Thymus (tissue), 14 donors: ENCODE results near the gene MYCT1. TPM values are rescaled to one million over a fixed set of nuclear protein-coding genes. Genes with fewer than 3 reads are reported as not detected.

Source experiments
- DNase-seq, 9 donors: peaks; one replicate each; pipeline ENCODE4 v3.0.0-alpha.2; 2013; ENCODE audit warnings: low spot score in 9 of 9, low read depth in 6 of 9, missing footprints in 1 of 9
- H3K27ac ChIP-seq, 2 donors: one replicate each; pipeline ENCODE4 v1.5.1; 2013; ENCODE audit warnings: control low read depth in 1 of 2, low read depth in 1 of 2, low read length in 1 of 2, mild to moderate bottlenecking in 1 of 2, moderate library complexity in 1 of 2
- H3K27me3 ChIP-seq, 2 donors: one replicate each; pipeline ENCODE4 v1.5.1; 2013; ENCODE audit warnings: low read length in 1 of 2; ENCODE audit not compliant: control insufficient read depth in 2 of 2, insufficient read depth in 1 of 2
- H3K36me3 ChIP-seq, 2 donors: one replicate each; pipeline ENCODE4 v1.5.1; 2013; ENCODE audit warnings: low read length in 1 of 2, mild to moderate bottlenecking in 1 of 2, moderate library complexity in 1 of 2; ENCODE audit not compliant: control insufficient read depth in 2 of 2, insufficient read depth in 2 of 2
- H3K4me1 ChIP-seq, 2 donors: one replicate each; pipeline ENCODE4 v1.5.1; 2013; ENCODE audit warnings: low read length in 2 of 2; ENCODE audit not compliant: control insufficient read depth in 2 of 2, insufficient read depth in 2 of 2
- H3K4me3 ChIP-seq, 2 donors: one replicate each; pipeline ENCODE4 v1.5.1; 2013; ENCODE audit warnings: low read length in 2 of 2, control low read depth in 1 of 2, mild to moderate bottlenecking in 1 of 2
- H3K9me3 ChIP-seq, 2 donors: one replicate each; pipeline ENCODE4 v1.5.1; 2013; ENCODE audit warnings: low read length in 1 of 2, mild to moderate bottlenecking in 1 of 2; ENCODE audit not compliant: control insufficient read depth in 2 of 2, insufficient read depth in 1 of 2
- WGBS: extraction: QIAGEN DNeasy Blood & Tissue Kit; methylation state at CpG from one replicate; pipeline ENCODE4 v1.1.7; 2013; 5-methylcytosine and 5-hydroxymethylcytosine counted together
- long read RNA-seq, 10 donors: transcript quantifications; one replicate each; lab custom pipeline, GENCODE V29; 2026
- polyA plus RNA-seq: library from polyadenylated mRNA; stranded (reverse); fragments of 200-250 nt; gene quantifications from one replicate; pipeline ENCODE4 v1.2.3, GENCODE V29; 2013
- total RNA-seq: library from RNA; stranded (reverse); fragments of 120-200 nt; gene quantifications from one replicate; pipeline ENCODE4 v1.2.4, GENCODE V29; 2013
- donor health status: healthy.

Gene MYCT1, protein sequence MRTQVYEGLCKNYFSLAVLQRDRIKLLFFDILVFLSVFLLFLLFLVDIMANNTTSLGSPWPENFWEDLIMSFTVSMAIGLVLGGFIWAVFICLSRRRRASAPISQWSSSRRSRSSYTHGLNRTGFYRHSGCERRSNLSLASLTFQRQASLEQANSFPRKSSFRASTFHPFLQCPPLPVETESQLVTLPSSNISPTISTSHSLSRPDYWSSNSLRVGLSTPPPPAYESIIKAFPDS
- total RNA-seq (3.5 TPM), polyA plus RNA-seq (4.1 TPM)
- long read RNA-seq, donor 1, result 0 reads
- long read RNA-seq, donor 2, result 0 reads
- long read RNA-seq, donor 3, partial matches to known transcripts, result 0 of 3 reads
- long read RNA-seq, donor 3, other reads (novel, unspliced or antisense), result 0 of 3 reads
- long read RNA-seq, donor 4, partial matches to known transcripts, result 0 of 2 reads
- long read RNA-seq, donor 4, other reads (novel, unspliced or antisense), result 0 of 2 reads
- long read RNA-seq, donor 5, partial matches to known transcripts, result 0 of 4 reads
- long read RNA-seq, donor 5, other reads (novel, unspliced or antisense), result 0 of 4 reads
- long read RNA-seq, donor 6, partial matches to known transcripts, result 0 of 1 reads
- long read RNA-seq, donor 6, other reads (novel, unspliced or antisense), result 0 of 1 reads
- long read RNA-seq, donor 7, partial matches to known transcripts, result 0 of 2 reads
- long read RNA-seq, donor 7, other reads (novel, unspliced or antisense), result 0 of 2 reads
- long read RNA-seq, donor 8, partial matches to known transcripts, result 0 of 2 reads
- long read RNA-seq, donor 8, other reads (novel, unspliced or antisense), result 0 of 2 reads
- long read RNA-seq, donor 9, partial matches to known transcripts, result 0 of 2 reads
- long read RNA-seq, donor 9, other reads (novel, unspliced or antisense), result 0 of 2 reads
- long read RNA-seq, donor 10, result 0 reads

DNA sequence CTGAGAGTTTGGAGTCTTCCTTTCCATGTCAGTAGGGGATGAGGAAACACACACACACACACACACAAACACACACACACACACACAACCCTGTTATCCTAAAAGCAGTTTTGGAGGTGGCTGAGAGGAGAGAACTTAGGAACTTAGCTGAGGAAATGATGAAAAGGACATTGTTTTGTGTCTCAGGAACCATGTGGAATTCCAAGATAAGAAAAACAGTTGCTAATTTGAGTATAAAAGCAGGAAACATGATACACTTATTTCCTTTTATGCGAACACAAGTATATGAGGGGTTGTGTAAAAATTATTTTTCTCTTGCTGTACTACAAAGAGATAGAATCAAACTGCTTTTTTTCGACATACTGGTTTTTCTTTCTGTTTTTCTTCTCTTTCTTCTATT, at the start of gene MYCT1:
MYCT1 (plus strand) TSS at position 264 of the 400 bp plus-strand sequence; CDS start at position 270, 6 bp downstream.
- no peak for DNase-seq

DNA sequence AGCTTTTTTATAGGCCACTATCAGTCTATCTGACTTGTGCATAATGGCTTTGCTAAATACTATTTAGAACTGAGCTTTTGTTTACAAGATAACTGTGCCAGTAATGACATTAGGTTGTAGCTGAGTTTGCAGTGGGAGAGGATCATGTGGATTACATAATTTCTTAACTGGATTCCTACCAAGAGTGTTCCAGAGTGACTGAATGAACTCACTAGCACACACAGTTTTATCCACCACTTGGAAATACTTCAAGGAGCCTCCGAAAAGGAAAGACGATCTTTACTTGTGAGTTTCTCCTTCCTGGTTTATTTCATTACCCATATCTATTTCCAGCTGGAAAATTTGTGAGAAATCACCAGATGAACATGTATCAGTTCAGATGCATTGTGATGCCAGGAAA, 49.6 kb upstream of the MYCT1 start:
- Histone ChIP-seq H3K4me1 (no peaks in the 10 kb centered on the region), H3K27ac (no peak overlapping the region), H3K4me3 (no peak overlapping the region), H3K36me3 (no peaks in the 10 kb centered on the region), H3K27me3 (no peaks in the 10 kb centered on the region), H3K9me3 (no peaks in the 10 kb centered on the region)
- WGBS, result 96% methylated on average over 2 of the region's 2 CpGs
- no peak for DNase-seq

More for the DNA sequence above, at the start of gene MYCT1:
- H3K9me3 ChIP-seq, result no peaks in the 10 kb centered on the region
- no peak within 1 kb of the TSS for H3K4me3 ChIP-seq
- WGBS, result 47% methylated on average over 2 of the region's 2 CpGs
- no peaks in the 10 kb centered on the region for H3K4me1 ChIP-seq
- H3K36me3 ChIP-seq, result no peaks in the 10 kb centered on the region
- no peak within 1 kb of the TSS for H3K27ac ChIP-seq
- H3K27me3 ChIP-seq, result no peaks in the 10 kb centered on the region

GRCh38 chr6:152651986-152652385, 45.7 kb upstream of the MYCT1 start:
- no peaks in the 10 kb centered on the region for H3K4me1 ChIP-seq
- H3K36me3 ChIP-seq, result no peaks in the 10 kb centered on the region
- 88% methylated on average over 3 of the region's 3 CpGs for WGBS
- no peak for DNase-seq
- no peaks in the 10 kb centered on the region for H3K9me3 ChIP-seq
- no peak overlapping the region for H3K27ac ChIP-seq
- H3K4me3 ChIP-seq, result no peak overlapping the region
- H3K27me3 ChIP-seq, result no peaks in the 10 kb centered on the region

DNA sequence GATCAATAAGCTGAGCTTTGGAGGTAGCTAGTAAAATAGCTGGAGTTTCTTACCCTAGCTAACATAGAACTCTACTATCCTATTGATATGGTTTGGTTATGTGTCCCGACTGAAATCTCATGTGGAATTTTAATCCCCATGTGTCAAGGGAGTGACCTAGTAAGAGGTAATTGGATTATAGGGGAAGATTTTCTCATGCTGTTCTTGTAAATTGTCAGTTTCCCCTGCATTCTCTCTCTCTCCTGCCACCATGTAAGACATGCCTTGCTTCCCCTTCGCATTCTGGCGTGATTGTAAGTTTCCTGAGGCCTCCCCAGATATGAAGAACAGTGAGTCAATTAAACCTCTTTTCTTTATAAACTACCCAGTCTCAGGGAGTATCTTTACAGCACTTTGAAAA, 35.9 kb upstream of the MYCT1 start:
- no peak for DNase-seq
- H3K36me3 ChIP-seq, result no peaks in the 10 kb centered on the region
- H3K4me1 ChIP-seq, result no peaks in the 10 kb centered on the region
- H3K27me3 ChIP-seq, result peaks cover 0 to 2% of the 10 kb centered on the region in 2 donors
- no peak overlapping the region for H3K27ac ChIP-seq
- H3K4me3 ChIP-seq, result no peak overlapping the region
- no peaks in the 10 kb centered on the region for H3K9me3 ChIP-seq
- WGBS, result 92% methylated on average over 3 of the region's 3 CpGs

GRCh38 chr6:152669895-152670294, 27.8 kb upstream of the MYCT1 start:
- Histone ChIP-seq H3K36me3 (no peaks in the 10 kb centered on the region), H3K4me3 (no peak overlapping the region), H3K27me3 (no peaks in the 10 kb centered on the region), H3K4me1 (no peaks in the 10 kb centered on the region), H3K9me3 (no peaks in the 10 kb centered on the region), H3K27ac (no peak overlapping the region)
- DNase-seq, result no peak
- WGBS, result 78% methylated on average over 1 of the region's 1 CpG

- Histone ChIP-seq H3K36me3 (no peaks in the 10 kb centered on the region), H3K4me1 (no peaks in the 10 kb centered on the region), H3K27me3 (no peaks in the 10 kb centered on the region), H3K9me3 (no peaks in the 10 kb centered on the region), H3K27ac (no peak overlapping the region), H3K4me3 (no peak overlapping the region)
- DNase-seq, result no peak
- WGBS, result 48% methylated on average over 4 of the region's 4 CpGs
These were observed 26.5 kb upstream of the MYCT1 start for GRCh38 chr6:152671171-152671570.

DNA sequence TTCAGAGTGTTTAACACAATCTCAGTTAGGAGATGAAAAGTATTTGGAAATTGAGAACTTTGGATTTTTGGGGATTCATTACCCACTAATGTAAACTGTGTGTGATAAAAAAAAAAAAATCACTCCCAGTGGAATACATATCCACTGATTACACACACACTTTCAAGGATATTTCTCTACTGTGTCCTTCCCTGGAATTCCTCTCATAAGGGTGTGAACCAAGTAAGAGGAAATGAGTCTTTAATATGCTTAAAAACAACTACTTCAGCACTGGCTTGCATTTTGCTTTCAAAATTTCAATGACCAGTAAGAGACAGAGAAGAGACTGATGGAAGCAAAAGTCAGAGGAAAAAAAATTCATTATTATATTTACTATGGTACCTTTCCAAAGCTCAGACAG, 24.5 kb upstream of the MYCT1 start:
- H3K4me3 ChIP-seq, result no peak overlapping the region
- DNase-seq, result no peak
- no peaks in the 10 kb centered on the region for H3K4me1 ChIP-seq
- H3K27ac ChIP-seq, result no peak overlapping the region
- no peaks in the 10 kb centered on the region for H3K36me3 ChIP-seq
- H3K27me3 ChIP-seq, result no peaks in the 10 kb centered on the region
- no peaks in the 10 kb centered on the region for H3K9me3 ChIP-seq

- no peaks in the 10 kb centered on the region for H3K27me3 ChIP-seq
- H3K27ac ChIP-seq, result no peak overlapping the region
- H3K36me3 ChIP-seq, result no peaks in the 10 kb centered on the region
- DNase-seq, result no peak
- 100% methylated on average over 1 of the region's 1 CpG for WGBS
- H3K9me3 ChIP-seq, result no peaks in the 10 kb centered on the region
- no peaks in the 10 kb centered on the region for H3K4me1 ChIP-seq
- no peak overlapping the region for H3K4me3 ChIP-seq
These were observed 17.5 kb upstream of the MYCT1 start for GRCh38 chr6:152680151-152680550.

GRCh38 chr6:152680879-152681517, 16.7 kb upstream of the MYCT1 start:
- no peaks in the 10 kb centered on the region for H3K36me3 ChIP-seq
- WGBS, result 83% methylated on average over 3 of the region's 3 CpGs
- no peaks in the 10 kb centered on the region for H3K9me3 ChIP-seq

More at GRCh38 chr6:152680879-152681517, 16.7 kb upstream of the MYCT1 start:
- Histone ChIP-seq H3K27me3 (no peaks in the 10 kb centered on the region), H3K4me3 (no peak overlapping the region), H3K4me1 (no peaks in the 10 kb centered on the region), H3K27ac (no peak overlapping the region)
- DNase-seq, result no peak
